Right lung (tissue), 5 donors: ENCODE data around the gene PPP1R12B. TPM values are rescaled to one million over a fixed set of nuclear protein-coding genes. Genes with fewer than 3 reads are reported as not detected.
"Not testable (repeated sequence)": the region's sequence is repeated elsewhere in the genome, so short reads cannot be mapped to it uniquely, and the experiment has no call there.

Experiments
- DNase-seq, 2 donors: peaks; one replicate each; pipeline ENCODE4 v3.0.0-alpha.2; 2013
- polyA plus RNA-seq, 5 donors: library from polyadenylated mRNA; unstranded; fragments of 120-200 nt; gene quantifications; one replicate each; pipeline versions ENCODE4 v1.2.1 to v1.2.3, GENCODE V29; 2013; ENCODE audit warnings: inconsistent platforms in 1 of 5, low replicate concordance in 1 of 5; ENCODE audit not compliant: insufficient read length in 5 of 5, insufficient read depth in 1 of 5

The PPP1R12B gene
- polyA plus RNA-seq, 5 donors: 16.2 to 35.8 (median 32.4) TPM

GRCh38 chr1:202579806-202580205 lies 231.3 kb downstream of the PPP1R12B start:
- DNase-seq: peak in 1 of 2 donors; percentile 71

- DNase-seq: no peak
These were observed 232.1 kb downstream of the PPP1R12B start for GRCh38 chr1:202580619-202581018.

DNA sequence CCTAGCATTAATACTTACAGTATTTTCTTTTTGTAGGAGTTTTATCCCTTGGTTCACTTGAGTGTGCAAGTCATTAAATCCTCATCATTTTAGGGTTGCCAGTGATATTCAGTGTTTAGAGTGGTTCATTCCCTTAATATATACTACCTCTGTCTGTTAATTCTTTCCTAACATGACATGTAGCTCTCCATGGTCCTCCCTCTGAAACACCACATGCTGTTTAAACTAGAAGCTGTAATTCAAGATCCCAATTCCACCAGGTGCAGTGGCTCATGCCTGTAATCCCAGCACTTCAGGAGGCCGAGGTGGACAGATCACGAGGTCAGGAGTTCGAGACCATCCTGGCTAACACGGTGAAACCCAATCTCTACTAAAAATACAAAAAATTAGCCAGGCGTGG lies 233.9 kb downstream of the PPP1R12B start:
- not testable (repeated sequence) for DNase-seq

DNA sequence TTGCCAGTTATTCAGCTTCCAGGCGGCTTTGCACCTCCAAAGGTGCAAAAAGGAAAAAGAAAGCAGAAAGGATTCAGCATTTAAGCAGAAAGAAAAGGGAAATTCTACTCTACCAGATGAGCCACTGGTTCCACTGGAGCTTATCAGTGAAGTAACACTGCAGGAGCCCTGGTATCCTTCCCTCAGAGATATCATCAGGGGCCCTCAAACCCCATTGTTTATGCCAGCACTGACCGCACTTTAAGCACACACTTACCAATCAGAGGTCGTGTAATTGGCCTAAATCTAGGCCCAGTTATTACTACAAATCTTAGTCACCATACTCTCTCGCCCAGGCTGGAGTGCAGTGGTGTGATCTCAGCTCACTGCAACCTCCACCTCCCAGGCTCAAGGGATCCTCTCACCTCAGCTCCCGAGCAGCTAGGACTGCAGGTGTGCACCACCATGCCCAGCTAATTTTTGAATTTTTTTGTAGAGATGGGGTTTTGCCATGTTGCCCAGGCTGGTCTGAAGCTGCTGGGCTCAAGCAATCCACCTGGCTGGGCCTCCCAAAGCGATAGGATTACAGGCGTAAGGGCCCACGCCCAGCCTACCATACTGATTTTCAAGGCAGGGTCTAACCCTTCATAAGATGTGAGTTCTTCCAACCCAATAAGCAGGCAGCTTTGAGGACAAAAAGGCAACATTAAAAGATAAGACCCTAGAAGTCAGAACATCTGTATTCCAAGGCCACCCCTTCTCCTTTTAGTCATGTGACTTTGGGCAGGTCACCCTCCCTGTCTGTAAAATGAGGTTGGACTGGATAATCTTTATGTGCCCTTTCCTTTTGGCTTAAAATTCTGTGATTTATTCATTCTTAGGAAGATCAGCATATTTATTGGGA lies 236.4 kb downstream of the PPP1R12B start:
- DNase-seq: no peak

DNA sequence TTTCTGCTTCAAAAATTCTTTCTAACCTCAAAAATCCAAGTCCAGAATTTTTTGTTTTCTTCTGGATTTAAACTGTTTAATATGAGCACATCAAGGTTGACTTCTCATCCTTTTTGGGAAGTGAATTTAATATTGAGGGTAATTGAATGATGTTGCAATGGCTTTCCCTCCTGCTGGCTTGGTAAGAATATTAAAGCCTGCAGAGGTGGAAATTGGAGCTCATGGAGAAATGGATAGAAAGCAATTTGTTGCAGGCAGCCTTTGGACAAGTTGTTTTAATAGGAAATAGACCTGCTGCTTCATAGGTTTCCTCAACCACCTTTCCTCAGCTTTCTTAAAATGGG lies 237.1 kb downstream of the PPP1R12B start:
- no peak for DNase-seq

DNA sequence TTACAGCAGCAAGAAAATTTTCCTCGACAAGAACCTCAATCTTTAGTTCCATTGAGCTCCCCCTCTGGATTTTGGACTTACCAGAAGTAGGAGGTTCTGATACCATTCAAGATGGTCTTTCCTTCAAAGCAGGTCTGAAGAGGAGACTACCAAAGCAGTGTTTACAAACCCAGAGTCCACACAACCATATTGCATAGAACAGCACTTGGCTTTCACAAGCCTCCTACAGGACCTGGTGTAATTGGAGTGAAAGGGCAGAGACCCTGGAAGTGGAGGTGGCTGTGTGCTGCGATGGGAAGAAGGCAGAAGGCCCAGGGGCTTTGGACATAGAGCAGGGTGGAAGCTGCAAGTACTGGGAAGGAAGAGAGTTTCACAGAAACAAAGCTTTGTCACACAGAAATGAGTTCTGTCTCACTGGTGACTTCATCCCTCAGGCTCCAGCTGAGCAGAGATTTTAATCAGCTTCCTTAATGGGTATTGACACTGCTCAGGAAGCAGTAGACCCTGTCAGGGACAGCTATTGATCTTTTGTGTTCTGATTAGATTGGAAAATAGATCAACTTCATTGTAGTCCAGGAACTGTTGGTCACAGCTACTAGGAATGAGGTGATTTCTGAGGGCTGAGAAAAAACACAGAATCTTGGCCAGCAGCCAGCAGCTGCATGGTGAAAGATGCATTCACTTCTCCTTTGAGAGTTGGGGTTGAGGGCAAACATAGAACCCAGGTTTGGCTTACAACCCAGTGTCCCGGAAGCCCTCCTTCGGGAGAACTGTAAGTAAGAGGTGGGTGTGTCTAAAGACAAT lies 237.7 kb downstream of the PPP1R12B start:
- no peak for DNase-seq

DNA sequence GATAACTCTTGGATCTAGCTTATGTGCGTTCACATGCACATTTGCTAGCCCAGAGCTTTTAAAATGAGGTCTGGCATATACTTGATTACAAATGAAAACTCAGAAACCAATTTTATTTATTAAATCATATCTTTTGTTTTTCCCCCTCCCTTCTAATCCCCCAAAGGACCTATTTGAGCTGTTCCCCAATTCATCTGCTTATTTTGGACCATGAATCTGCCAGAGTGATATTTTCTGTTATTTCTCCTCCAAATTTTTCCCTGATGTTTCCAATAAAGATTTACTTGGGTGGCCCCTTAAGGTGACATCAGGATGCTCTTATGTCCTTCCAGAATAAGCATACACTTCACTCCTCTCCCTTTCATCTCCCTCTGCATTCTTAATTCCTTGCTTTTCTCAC lies 238.4 kb downstream of the PPP1R12B start:
- no peak for DNase-seq

GRCh38 chr1:202587859-202588485 lies 239.5 kb downstream of the PPP1R12B start:
- DNase-seq: no peak

- DNase-seq: no peak
These were observed 240.1 kb downstream of the PPP1R12B start for GRCh38 chr1:202588503-202589189.

DNA sequence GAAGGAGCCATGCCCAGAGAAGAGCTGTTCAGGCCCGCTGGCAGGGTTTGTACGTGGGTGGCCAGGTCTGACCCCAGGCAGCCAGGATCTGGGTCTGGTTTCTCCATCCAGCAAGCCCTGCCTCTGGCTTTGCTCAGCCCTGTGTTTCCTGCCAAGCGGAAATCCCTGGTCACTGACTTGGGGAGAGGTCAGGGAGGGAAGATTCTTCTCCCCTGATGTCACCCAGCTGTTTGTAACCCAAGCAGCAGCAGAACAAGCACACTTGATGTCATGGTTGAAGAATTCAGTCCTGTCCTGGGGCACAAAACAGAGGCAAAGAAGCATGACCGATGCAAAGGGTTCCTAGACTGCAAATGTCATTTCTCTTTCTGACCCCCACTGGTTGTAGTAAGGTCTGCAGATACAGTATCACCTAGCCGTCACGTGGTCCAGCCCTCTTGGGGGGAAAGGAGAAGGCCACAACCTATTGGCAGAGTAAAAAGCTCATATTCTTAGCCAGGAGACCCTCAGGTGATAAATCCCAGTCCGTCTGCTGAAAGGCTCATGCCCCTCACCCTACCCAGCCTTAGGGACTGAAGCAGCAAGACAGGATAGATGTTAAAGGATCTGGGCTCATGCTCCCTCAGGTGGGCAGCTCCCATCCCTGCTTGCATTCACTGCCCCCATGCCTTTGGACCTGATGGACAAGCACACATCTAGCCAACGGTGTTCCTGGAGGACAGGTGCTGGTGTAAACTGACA lies 240.9 kb downstream of the PPP1R12B start:
- DNase-seq: peak in 1 of 2 donors; percentile 86

GRCh38 chr1:202590126-202590525 lies 241.6 kb downstream of the PPP1R12B start:
- DNase-seq: no peak

GRCh38 chr1:202590975-202591411 lies 242.5 kb downstream of the PPP1R12B start:
- DNase-seq: no peak

- no peak for DNase-seq
These were observed 243.0 kb downstream of the PPP1R12B start for GRCh38 chr1:202591515-202591914.

DNA sequence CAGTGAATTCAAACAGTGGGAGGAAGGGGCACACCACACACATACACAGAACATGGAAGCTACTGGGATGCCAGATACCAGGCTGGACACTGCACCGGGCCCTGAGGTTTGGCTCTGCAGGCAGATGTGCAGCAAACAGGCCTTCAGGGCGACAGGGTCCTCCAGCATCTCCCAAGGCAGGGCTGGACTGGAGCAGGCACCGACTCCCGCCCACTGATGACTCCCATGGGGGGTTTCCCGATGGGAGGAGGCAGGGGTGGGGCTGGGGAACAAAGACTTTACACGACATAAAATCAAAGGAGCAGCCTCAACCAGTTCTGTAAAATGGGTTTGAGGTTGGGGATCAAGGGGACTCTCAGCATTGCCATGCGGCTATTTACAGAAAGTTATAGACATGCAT lies 243.6 kb downstream of the PPP1R12B start:
- no peak for DNase-seq

- DNase-seq: no peak
These were observed 245.3 kb downstream of the PPP1R12B start for GRCh38 chr1:202593845-202594244.

DNA sequence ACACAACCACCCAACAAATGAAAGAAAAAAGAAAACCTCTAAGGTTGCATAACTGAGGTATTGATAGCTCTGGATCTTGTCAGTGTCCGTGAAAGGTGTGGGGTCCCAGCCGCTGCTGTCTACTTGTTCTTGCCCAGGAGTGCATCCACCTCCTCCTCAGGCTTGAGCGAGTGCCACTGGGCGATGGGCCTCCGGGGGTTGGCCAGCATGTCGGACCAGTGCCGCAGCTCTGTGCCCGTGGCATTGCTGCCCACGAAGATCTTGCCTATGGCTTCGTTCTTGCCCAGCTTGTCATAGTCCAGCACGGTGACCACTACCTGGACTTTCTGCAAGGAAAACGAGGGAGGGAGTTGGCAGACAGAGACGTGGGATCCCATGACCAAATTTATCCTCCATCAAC lies 248.1 kb downstream of the PPP1R12B start:
- DNase-seq: no peak

DNA sequence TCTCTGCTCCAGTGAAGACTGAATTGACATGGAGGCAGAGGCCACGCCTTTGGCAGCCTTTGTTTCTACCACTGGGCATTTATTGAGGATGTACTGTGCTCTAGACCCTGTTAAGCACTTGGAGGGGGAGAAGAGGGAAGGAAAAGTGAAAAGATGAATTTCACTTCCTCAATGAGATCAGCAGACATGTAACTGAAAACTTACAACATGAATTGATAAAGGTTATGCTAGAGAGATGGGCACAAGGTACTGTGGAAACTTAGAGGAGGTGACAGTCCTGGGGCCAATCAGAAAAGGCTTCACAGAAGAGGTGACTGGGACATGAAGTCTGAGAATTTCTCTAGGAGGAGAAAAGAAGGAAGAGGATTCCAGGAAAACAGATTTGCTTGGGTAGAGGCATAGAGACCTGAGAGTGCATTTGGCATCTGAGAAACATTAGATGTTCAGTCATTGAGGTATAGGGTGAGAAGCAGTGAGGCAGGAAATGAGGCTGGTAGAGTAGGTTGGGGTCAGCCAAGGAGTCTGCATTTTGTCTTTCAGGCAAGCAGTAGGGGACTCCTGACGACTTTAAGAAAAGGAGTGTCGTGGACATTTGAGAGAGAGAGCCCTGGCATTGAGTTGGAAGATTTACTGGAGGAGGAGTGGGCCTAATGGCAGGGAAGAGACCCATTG lies 248.7 kb downstream of the PPP1R12B start:
- no peak for DNase-seq

GRCh38 chr1:202599669-202600431 lies 251.4 kb downstream of the PPP1R12B start:
- DNase-seq: peak in 1 of 2 donors; percentile 54

DNA sequence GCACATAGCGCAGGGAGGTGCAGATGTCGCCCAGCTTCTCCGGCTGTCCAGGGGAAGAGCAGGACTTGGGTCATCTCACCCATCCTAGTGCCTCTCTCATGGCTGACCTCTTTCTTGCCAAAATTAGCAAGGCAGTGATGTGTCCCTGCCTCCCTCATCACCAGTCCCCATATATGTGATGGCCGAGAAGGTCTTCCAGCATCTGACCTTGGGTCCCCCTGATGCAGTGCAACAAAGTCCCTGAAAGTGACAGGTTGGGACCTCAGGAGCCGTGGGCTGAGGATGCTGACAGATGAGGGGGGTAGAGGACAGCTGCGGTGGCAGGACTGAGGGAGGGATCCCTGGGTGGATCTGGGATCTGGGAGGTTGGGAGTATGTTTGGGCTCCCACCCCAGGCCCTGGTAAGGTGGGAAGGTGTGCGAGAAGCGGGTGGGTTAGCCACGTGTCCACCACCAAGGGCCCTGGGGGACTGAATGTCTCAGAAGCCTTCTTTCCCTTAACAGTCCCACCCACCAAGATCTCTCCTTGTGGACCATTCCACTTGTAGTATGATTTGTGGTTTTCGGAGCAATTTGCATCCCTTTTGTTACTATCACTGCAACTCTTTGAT lies 252.0 kb downstream of the PPP1R12B start:
- DNase-seq: no peak
